ENCODE measurements around the gene RASA1.

The RASA1 gene

DNA sequence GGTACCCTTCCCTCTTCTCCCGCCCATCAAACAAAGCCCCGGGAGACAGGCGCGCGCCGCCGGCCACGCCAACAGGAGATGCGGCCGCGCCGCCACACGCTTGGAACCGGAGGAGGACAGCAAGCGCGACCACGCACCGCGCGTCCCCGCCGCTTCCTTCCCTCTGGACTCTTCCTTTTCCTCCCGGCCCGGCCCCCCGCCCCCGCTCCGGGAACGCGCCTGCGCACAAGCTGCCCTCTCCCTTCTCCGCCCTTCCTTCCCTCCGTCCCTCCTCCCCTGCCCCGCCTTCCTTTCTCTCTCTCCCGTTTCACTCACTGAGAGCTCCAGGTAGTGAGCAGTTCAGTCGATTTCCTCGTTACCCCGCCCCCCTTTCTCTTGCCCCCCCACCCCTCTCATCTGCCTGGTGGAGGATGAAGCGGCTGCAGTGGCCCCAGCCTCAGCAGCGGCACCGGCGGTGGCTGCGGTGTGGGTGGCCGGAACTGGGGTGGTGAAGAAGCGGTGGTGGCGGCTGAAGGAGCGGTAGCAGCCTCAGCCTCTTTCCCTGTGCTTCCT, at the start of gene RASA1:
TSS of gene RASA1 (plus strand) at position 310 of the 552 bp plus-strand sequence. CDS start 569 bp downstream, outside the sequence.
- TF ChIP-seq, protein P1, sequence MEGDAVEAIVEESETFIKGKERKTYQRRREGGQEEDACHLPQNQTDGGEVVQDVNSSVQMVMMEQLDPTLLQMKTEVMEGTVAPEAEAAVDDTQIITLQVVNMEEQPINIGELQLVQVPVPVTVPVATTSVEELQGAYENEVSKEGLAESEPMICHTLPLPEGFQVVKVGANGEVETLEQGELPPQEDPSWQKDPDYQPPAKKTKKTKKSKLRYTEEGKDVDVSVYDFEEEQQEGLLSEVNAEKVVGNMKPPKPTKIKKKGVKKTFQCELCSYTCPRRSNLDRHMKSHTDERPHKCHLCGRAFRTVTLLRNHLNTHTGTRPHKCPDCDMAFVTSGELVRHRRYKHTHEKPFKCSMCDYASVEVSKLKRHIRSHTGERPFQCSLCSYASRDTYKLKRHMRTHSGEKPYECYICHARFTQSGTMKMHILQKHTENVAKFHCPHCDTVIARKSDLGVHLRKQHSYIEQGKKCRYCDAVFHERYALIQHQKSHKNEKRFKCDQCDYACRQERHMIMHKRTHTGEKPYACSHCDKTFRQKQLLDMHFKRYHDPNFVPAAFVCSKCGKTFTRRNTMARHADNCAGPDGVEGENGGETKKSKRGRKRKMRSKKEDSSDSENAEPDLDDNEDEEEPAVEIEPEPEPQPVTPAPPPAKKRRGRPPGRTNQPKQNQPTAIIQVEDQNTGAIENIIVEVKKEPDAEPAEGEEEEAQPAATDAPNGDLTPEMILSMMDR (IDR thresholded peaks at IDR 0.05; ENCODE audit: borderline replicate concordance, insufficient read depth, low read depth, low read length) = no peak
- H3K4me3 ChIP-seq (ENCODE audit: low read depth, low read length) = peak within 1 kb of the TSS; percentile 81

- H3K4me3 ChIP-seq (ENCODE audit: low read depth, low read length) = no peak overlapping the region
- TF ChIP-seq, protein P1 (IDR thresholded peaks at IDR 0.05; ENCODE audit: borderline replicate concordance, insufficient read depth, low read depth, low read length) = no peak
Measured at GRCh38 chr5:87229780-87230179, 37.9 kb upstream of the RASA1 start.

- no peak overlapping the region for H3K4me3 ChIP-seq (ENCODE audit: low read depth, low read length)
- TF ChIP-seq, protein P1 (IDR thresholded peaks at IDR 0.05; ENCODE audit: borderline replicate concordance, insufficient read depth, low read depth, low read length) = no peak
Measured at GRCh38 chr5:87231037-87231808, 36.5 kb upstream of the RASA1 start.

- no peak overlapping the region for H3K4me3 ChIP-seq (ENCODE audit: low read depth, low read length)
- TF ChIP-seq, protein P1 (IDR thresholded peaks at IDR 0.05; ENCODE audit: borderline replicate concordance, insufficient read depth, low read depth, low read length) = no peak
Measured at GRCh38 chr5:87233143-87233542, 34.5 kb upstream of the RASA1 start.

- TF ChIP-seq, protein P1 (IDR thresholded peaks at IDR 0.05; ENCODE audit: borderline replicate concordance, insufficient read depth, low read depth, low read length) = no peak
- H3K4me3 ChIP-seq (ENCODE audit: low read depth, low read length) = no peak overlapping the region
Measured at GRCh38 chr5:87241555-87241954, 26.1 kb upstream of the RASA1 start.

DNA sequence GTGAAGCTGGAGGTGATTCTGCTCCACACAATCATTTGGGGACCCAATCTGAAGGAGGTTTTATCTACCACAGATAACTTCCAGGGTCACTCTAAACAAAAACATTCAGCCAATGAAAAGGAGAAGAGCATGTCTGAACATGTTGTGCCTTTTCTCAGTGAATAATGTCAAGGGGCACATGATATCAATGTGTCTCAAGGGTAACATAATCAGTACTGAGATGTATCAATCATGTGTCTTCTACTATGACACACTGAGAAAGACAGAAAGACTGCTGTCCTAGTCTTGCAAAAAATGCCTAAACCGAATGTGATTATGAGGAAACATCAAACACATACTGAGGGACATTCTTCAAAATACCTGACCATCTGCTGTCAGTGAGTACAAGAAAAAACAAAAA, 25.4 kb upstream of the RASA1 start:
- TF ChIP-seq, protein P1 (IDR thresholded peaks at IDR 0.05; ENCODE audit: borderline replicate concordance, insufficient read depth, low read depth, low read length) = no peak
- H3K4me3 ChIP-seq (ENCODE audit: low read depth, low read length) = no peak overlapping the region
